ENCODE data around the gene SLAIN2.

The SLAIN2 gene

GRCh38 chr4:48454591-48454990, 113.3 kb downstream of the SLAIN2 start:
- no peaks in the 10 kb centered on the region for H3K36me3 ChIP-seq (ENCODE audit: insufficient read depth, insufficient read length, low read length)

GRCh38 chr4:48461000-48461399, 119.7 kb downstream of the SLAIN2 start:
- Histone ChIP-seq H3K4me1 (ENCODE audit: insufficient read depth, insufficient read length) (no peaks in the 10 kb centered on the region), H3K27me3 (ENCODE audit: insufficient read depth, insufficient read length) (no peaks in the 10 kb centered on the region), H3K4me3 (ENCODE audit: insufficient read length, low read depth) (no peak overlapping the region), H3K9ac (ENCODE audit: insufficient read length, low read depth) (no peak overlapping the region), H3K9me3 (ENCODE audit: insufficient read depth, low read length) (no peaks in the 10 kb centered on the region), H3K36me3 (ENCODE audit: insufficient read depth, insufficient read length, low read length) (no peaks in the 10 kb centered on the region)
- no peak for DNase-seq (ENCODE audit: low read depth, low spot score)
- TF ChIP-seq ZNF274 (IDR thresholded peaks at IDR 0.05; ENCODE audit: low read depth, low read length) (no peak), SUZ12 (IDR thresholded peaks at IDR 0.05; ENCODE audit: extremely low read depth, insufficient read depth, insufficient read length) (no peak), YY1 (IDR thresholded peaks at IDR 0.05; ENCODE audit: insufficient read depth, insufficient read length) (no peak)

More at GRCh38 chr4:48454591-48454990, 113.3 kb downstream of the SLAIN2 start:
- no peaks in the 10 kb centered on the region for H3K4me1 ChIP-seq (ENCODE audit: insufficient read depth, insufficient read length)
- no peak for TF ChIP-seq SUZ12 (IDR thresholded peaks at IDR 0.05; ENCODE audit: extremely low read depth, insufficient read depth, insufficient read length)
- no peak for TF ChIP-seq ZNF274 (IDR thresholded peaks at IDR 0.05; ENCODE audit: low read depth, low read length)
- TF ChIP-seq YY1 (IDR thresholded peaks at IDR 0.05; ENCODE audit: insufficient read depth, insufficient read length) = no peak
- H3K9me3 ChIP-seq (ENCODE audit: insufficient read depth, low read length) = no peaks in the 10 kb centered on the region
- no peak for DNase-seq (ENCODE audit: low read depth, low spot score)
- no peaks in the 10 kb centered on the region for H3K27me3 ChIP-seq (ENCODE audit: insufficient read depth, insufficient read length)
- no peak overlapping the region for H3K4me3 ChIP-seq (ENCODE audit: insufficient read length, low read depth)
- no peak overlapping the region for H3K9ac ChIP-seq (ENCODE audit: insufficient read length, low read depth)

- DNase-seq (ENCODE audit: low read depth, low spot score) = no peak
- H3K4me3 ChIP-seq (ENCODE audit: insufficient read length, low read depth) = no peak overlapping the region
Observed at GRCh38 chr4:48462363-48462762, 121.0 kb downstream of the SLAIN2 start.

GRCh38 chr4:48467442-48467841, 126.1 kb downstream of the SLAIN2 start:
- H3K9me3 ChIP-seq (ENCODE audit: insufficient read depth, low read length) = no peaks in the 10 kb centered on the region
- no peak overlapping the region for H3K9ac ChIP-seq (ENCODE audit: insufficient read length, low read depth)
- no peaks in the 10 kb centered on the region for H3K36me3 ChIP-seq (ENCODE audit: insufficient read depth, insufficient read length, low read length)
- H3K4me1 ChIP-seq (ENCODE audit: insufficient read depth, insufficient read length) = no peaks in the 10 kb centered on the region
- no peak overlapping the region for H3K4me3 ChIP-seq (ENCODE audit: insufficient read length, low read depth)
- no peak for DNase-seq (ENCODE audit: low read depth, low spot score)
- no peaks in the 10 kb centered on the region for H3K27me3 ChIP-seq (ENCODE audit: insufficient read depth, insufficient read length)
- TF ChIP-seq YY1 (IDR thresholded peaks at IDR 0.05; ENCODE audit: insufficient read depth, insufficient read length) = no peak
- TF ChIP-seq SUZ12 (IDR thresholded peaks at IDR 0.05; ENCODE audit: extremely low read depth, insufficient read depth, insufficient read length) = no peak
- TF ChIP-seq ZNF274 (IDR thresholded peaks at IDR 0.05; ENCODE audit: low read depth, low read length) = no peak

More at GRCh38 chr4:48462363-48462762, 121.0 kb downstream of the SLAIN2 start:
- Histone ChIP-seq H3K36me3 (ENCODE audit: insufficient read depth, insufficient read length, low read length) (no peaks in the 10 kb centered on the region), H3K9ac (ENCODE audit: insufficient read length, low read depth) (no peak overlapping the region), H3K9me3 (ENCODE audit: insufficient read depth, low read length) (no peaks in the 10 kb centered on the region), H3K27me3 (ENCODE audit: insufficient read depth, insufficient read length) (no peaks in the 10 kb centered on the region), H3K4me1 (ENCODE audit: insufficient read depth, insufficient read length) (no peaks in the 10 kb centered on the region)
- no peak for TF ChIP-seq SUZ12 (IDR thresholded peaks at IDR 0.05; ENCODE audit: extremely low read depth, insufficient read depth, insufficient read length)
- TF ChIP-seq YY1 (IDR thresholded peaks at IDR 0.05; ENCODE audit: insufficient read depth, insufficient read length) = no peak
- no peak for TF ChIP-seq ZNF274 (IDR thresholded peaks at IDR 0.05; ENCODE audit: low read depth, low read length)

GRCh38 chr4:48467891-48468290, 126.6 kb downstream of the SLAIN2 start:
- Histone ChIP-seq H3K36me3 (ENCODE audit: insufficient read depth, insufficient read length, low read length) (no peaks in the 10 kb centered on the region), H3K9ac (ENCODE audit: insufficient read length, low read depth) (no peak overlapping the region), H3K27me3 (ENCODE audit: insufficient read depth, insufficient read length) (no peaks in the 10 kb centered on the region), H3K9me3 (ENCODE audit: insufficient read depth, low read length) (no peaks in the 10 kb centered on the region), H3K4me1 (ENCODE audit: insufficient read depth, insufficient read length) (no peaks in the 10 kb centered on the region), H3K4me3 (ENCODE audit: insufficient read length, low read depth) (no peak overlapping the region)
- no peak for DNase-seq (ENCODE audit: low read depth, low spot score)
- TF ChIP-seq ZNF274 (IDR thresholded peaks at IDR 0.05; ENCODE audit: low read depth, low read length) = no peak
- no peak for TF ChIP-seq YY1 (IDR thresholded peaks at IDR 0.05; ENCODE audit: insufficient read depth, insufficient read length)
- TF ChIP-seq SUZ12 (IDR thresholded peaks at IDR 0.05; ENCODE audit: extremely low read depth, insufficient read depth, insufficient read length) = no peak

- Histone ChIP-seq H3K4me3 (ENCODE audit: insufficient read length, low read depth) (no peak overlapping the region), H3K36me3 (ENCODE audit: insufficient read depth, insufficient read length, low read length) (no peaks in the 10 kb centered on the region), H3K4me1 (ENCODE audit: insufficient read depth, insufficient read length) (no peaks in the 10 kb centered on the region), H3K27me3 (ENCODE audit: insufficient read depth, insufficient read length) (no peaks in the 10 kb centered on the region), H3K9ac (ENCODE audit: insufficient read length, low read depth) (no peak overlapping the region), H3K9me3 (ENCODE audit: insufficient read depth, low read length) (no peaks in the 10 kb centered on the region)
- TF ChIP-seq SUZ12 (IDR thresholded peaks at IDR 0.05; ENCODE audit: extremely low read depth, insufficient read depth, insufficient read length) = no peak
- TF ChIP-seq YY1 (IDR thresholded peaks at IDR 0.05; ENCODE audit: insufficient read depth, insufficient read length) = no peak
- TF ChIP-seq ZNF274 (IDR thresholded peaks at IDR 0.05; ENCODE audit: low read depth, low read length) = no peak
- no peak for DNase-seq (ENCODE audit: low read depth, low spot score)
Observed at GRCh38 chr4:48470137-48470536, 128.8 kb downstream of the SLAIN2 start.

- no peaks in the 10 kb centered on the region for H3K27me3 ChIP-seq (ENCODE audit: insufficient read depth, insufficient read length)
- TF ChIP-seq YY1 (IDR thresholded peaks at IDR 0.05; ENCODE audit: insufficient read depth, insufficient read length) (no peak), ZNF274 (IDR thresholded peaks at IDR 0.05; ENCODE audit: low read depth, low read length) (no peak), SUZ12 (IDR thresholded peaks at IDR 0.05; ENCODE audit: extremely low read depth, insufficient read depth, insufficient read length) (no peak)
- no peak for DNase-seq (ENCODE audit: low read depth, low spot score)
Observed at GRCh38 chr4:48470570-48470969, 129.2 kb downstream of the SLAIN2 start.

More at GRCh38 chr4:48470570-48470969, 129.2 kb downstream of the SLAIN2 start:
- Histone ChIP-seq H3K4me1 (ENCODE audit: insufficient read depth, insufficient read length) (no peaks in the 10 kb centered on the region), H3K36me3 (ENCODE audit: insufficient read depth, insufficient read length, low read length) (no peaks in the 10 kb centered on the region), H3K9ac (ENCODE audit: insufficient read length, low read depth) (no peak overlapping the region), H3K4me3 (ENCODE audit: insufficient read length, low read depth) (no peak overlapping the region), H3K9me3 (ENCODE audit: insufficient read depth, low read length) (no peaks in the 10 kb centered on the region)

Data from NT2/D1 (cell line).